ENCODE measurements around the gene NR3C2.

NR3C2 gene

GRCh38 chr4:148345509-148345908 is 96.7 kb downstream of the NR3C2 start:
- Histone ChIP-seq H3K27ac (ENCODE audit: low read length) (no peak overlapping the region), H3F3A (ENCODE audit: insufficient read depth, low read length) (no peaks in the 10 kb centered on the region), H3K4me3 (ENCODE audit: low read length) (no peak overlapping the region), H3K9me2 (replicated peaks; ENCODE audit: insufficient read depth, low read length) (no peaks in the 10 kb centered on the region), H3K9me3 (replicated peaks; ENCODE audit: insufficient read depth, low read length) (no peaks in the 10 kb centered on the region), H3K4me2 (ENCODE audit: low read depth, low read length) (no peak overlapping the region), H3K27me3 (replicated peaks; ENCODE audit: insufficient read depth, low read length) (no peaks in the 10 kb centered on the region), H3K79me2 (ENCODE audit: low read length) (no peaks in the 10 kb centered on the region), H3K9ac (ENCODE audit: low read length) (no peak overlapping the region), H3K4me1 (ENCODE audit: low read length) (no peaks in the 10 kb centered on the region), H3K36me3 (replicated peaks; ENCODE audit: insufficient read depth, low read length) (no peaks in the 10 kb centered on the region), H2AFZ (ENCODE audit: low read length) (no peak overlapping the region), H4K20me1 (ENCODE audit: insufficient read depth, low read length) (no peaks in the 10 kb centered on the region)
- TF ChIP-seq CTCF (IDR thresholded peaks at IDR 0.05; ENCODE audit: low read length) (no peak), EZH2phosphoT487 (IDR thresholded peaks at IDR 0.05; ENCODE audit: low read length) (no peak), EZH2 (optimal IDR thresholded peaks at IDR 0.05; ENCODE audit: low read depth, low read length) (no peak)
- no peak for DNase-seq

GRCh38 chr4:148344941-148345340 is 97.3 kb downstream of the NR3C2 start:
- Histone ChIP-seq H3K4me3 (ENCODE audit: low read length) (no peak overlapping the region), H3F3A (ENCODE audit: insufficient read depth, low read length) (no peaks in the 10 kb centered on the region), H3K9me2 (replicated peaks; ENCODE audit: insufficient read depth, low read length) (no peaks in the 10 kb centered on the region), H3K9ac (ENCODE audit: low read length) (no peak overlapping the region), H3K4me1 (ENCODE audit: low read length) (no peaks in the 10 kb centered on the region), H3K36me3 (replicated peaks; ENCODE audit: insufficient read depth, low read length) (no peaks in the 10 kb centered on the region), H2AFZ (ENCODE audit: low read length) (no peak overlapping the region), H3K27ac (ENCODE audit: low read length) (no peak overlapping the region), H3K9me3 (replicated peaks; ENCODE audit: insufficient read depth, low read length) (no peaks in the 10 kb centered on the region), H3K27me3 (replicated peaks; ENCODE audit: insufficient read depth, low read length) (no peaks in the 10 kb centered on the region), H3K79me2 (ENCODE audit: low read length) (no peaks in the 10 kb centered on the region), H3K4me2 (ENCODE audit: low read depth, low read length) (no peak overlapping the region), H4K20me1 (ENCODE audit: insufficient read depth, low read length) (no peaks in the 10 kb centered on the region)
- no peak for DNase-seq
- TF ChIP-seq CTCF (IDR thresholded peaks at IDR 0.05; ENCODE audit: low read length) (no peak), EZH2phosphoT487 (IDR thresholded peaks at IDR 0.05; ENCODE audit: low read length) (no peak), EZH2 (optimal IDR thresholded peaks at IDR 0.05; ENCODE audit: low read depth, low read length) (no peak)

GRCh38 chr4:148344352-148344751 is 97.9 kb downstream of the NR3C2 start:
- Histone ChIP-seq H3K36me3 (replicated peaks; ENCODE audit: insufficient read depth, low read length) (no peaks in the 10 kb centered on the region), H3F3A (ENCODE audit: insufficient read depth, low read length) (no peaks in the 10 kb centered on the region), H3K9me3 (replicated peaks; ENCODE audit: insufficient read depth, low read length) (no peaks in the 10 kb centered on the region), H3K27ac (ENCODE audit: low read length) (no peak overlapping the region), H4K20me1 (ENCODE audit: insufficient read depth, low read length) (no peaks in the 10 kb centered on the region), H3K9ac (ENCODE audit: low read length) (no peak overlapping the region), H3K79me2 (ENCODE audit: low read length) (no peaks in the 10 kb centered on the region), H3K4me3 (ENCODE audit: low read length) (no peak overlapping the region), H3K9me2 (replicated peaks; ENCODE audit: insufficient read depth, low read length) (no peaks in the 10 kb centered on the region), H3K4me2 (ENCODE audit: low read depth, low read length) (no peak overlapping the region), H2AFZ (ENCODE audit: low read length) (no peak overlapping the region), H3K27me3 (replicated peaks; ENCODE audit: insufficient read depth, low read length) (no peaks in the 10 kb centered on the region), H3K4me1 (ENCODE audit: low read length) (no peaks in the 10 kb centered on the region)
- no peak for TF ChIP-seq EZH2 (optimal IDR thresholded peaks at IDR 0.05; ENCODE audit: low read depth, low read length)
- TF ChIP-seq EZH2phosphoT487 (IDR thresholded peaks at IDR 0.05; ENCODE audit: low read length): no peak
- no peak for TF ChIP-seq CTCF (IDR thresholded peaks at IDR 0.05; ENCODE audit: low read length)
- DNase-seq: no peak
